H1 (cell line): ENCODE results near the gene STAG1. TPM values are rescaled to one million over a fixed set of nuclear protein-coding genes. Genes with fewer than 3 reads are reported as not detected.

ENCODE experiments used
- CTCF ChIA-PET: fragments of 300-600 bp; sonication (Branson Sonifier 250); formaldehyde crosslinking; loops from one replicate; lab custom pipeline; 2021; ENCODE audit not compliant: partially characterized antibody; lab: Charles Lee
- POLR2A ChIA-PET: fragments of 300-600 bp; sonication (Branson Sonifier 250); formaldehyde crosslinking; loops from one replicate; lab custom pipeline; 2021; ENCODE audit warnings: inconsistent platforms; ENCODE audit not compliant: partially characterized antibody; lab: Charles Lee
- DNase-seq, 2 experiments: peaks; one replicate each; pipeline versions ENCODE4 v3.0.0 to v3.0.0-alpha.2; 2010 to 2022; ENCODE audit warnings: low spot score in 2 of 2, low read depth in 1 of 2, mixed read lengths in 1 of 2
- FAIRE-seq: peaks from 2 replicates; lab custom pipeline; 2011; peaks lifted over from hg19 to GRCh38; lab: Jason Lieb, UNC
- H2AFZ ChIP-seq: 2 replicates; pipeline ENCODE4 v1.8.1; 2012; ENCODE audit warnings: low read length, inconsistent platforms
- H2AK5ac ChIP-seq: 2 replicates; pipeline ENCODE4 v1.6.1; 2013; ENCODE audit warnings: low read depth, low read length
- H2BK120ac ChIP-seq: replicated peaks from 2 replicates; pipeline ENCODE3; 2013; ENCODE audit warnings: low read depth, low read length, inconsistent platforms
- H2BK12ac ChIP-seq: 2 replicates; pipeline ENCODE4 v1.6.1; 2013; ENCODE audit warnings: low read depth, low read length
- H2BK15ac ChIP-seq: 2 replicates; pipeline ENCODE4 v1.6.1; 2013; ENCODE audit warnings: low read length
- H2BK20ac ChIP-seq: 2 replicates; pipeline ENCODE4 v1.6.1; 2013; ENCODE audit warnings: low read length
- H2BK5ac ChIP-seq: 2 replicates; pipeline ENCODE4 v1.6.1; 2013; ENCODE audit warnings: low read depth, low read length
- H3K14ac ChIP-seq: 2 replicates; pipeline ENCODE4 v1.6.1; 2013; ENCODE audit warnings: inconsistent platforms; ENCODE audit not compliant: insufficient read length
- H3K18ac ChIP-seq: 2 replicates; pipeline ENCODE4 v1.6.1; 2013; ENCODE audit warnings: low read length; ENCODE audit errors: extremely low read depth
- H3K23ac ChIP-seq: 2 replicates; pipeline ENCODE4 v1.6.1; 2013; ENCODE audit warnings: inconsistent platforms; ENCODE audit not compliant: insufficient read length
- H3K23me2 ChIP-seq: 2 replicates; pipeline ENCODE4 v1.6.1; 2013; ENCODE audit warnings: low read depth, low read length
- H3K27ac ChIP-seq: 2 replicates; pipeline ENCODE4 v1.6.1; 2011; ENCODE audit warnings: low read depth, low read length, inconsistent platforms
- H3K27me3 ChIP-seq, 4 experiments: replicated peaks in 1 of 4; 1 replicate in 1 of 4; 2 replicates in 3 of 4; pipeline versions ENCODE4 v1.6.1 to v1.8.1; 2011 to 2013; ENCODE audit warnings: low read length in 3 of 4, mild to moderate bottlenecking in 3 of 4, inconsistent platforms in 2 of 4, mixed read lengths in 2 of 4, moderate library complexity in 1 of 4; ENCODE audit not compliant: control insufficient read depth in 3 of 4, insufficient read depth in 3 of 4; ENCODE audit errors: extremely low read depth in 1 of 4
- H3K36me3 ChIP-seq, 4 experiments: 2 replicates each; pipeline versions ENCODE4 v1.6.1 to v1.8.1; 2011 to 2013; ENCODE audit warnings: mild to moderate bottlenecking in 4 of 4, low read length in 3 of 4, moderate library complexity in 2 of 4, control low read depth in 1 of 4, inconsistent platforms in 1 of 4; ENCODE audit not compliant: insufficient read depth in 4 of 4, control insufficient read depth in 2 of 4
- H3K4ac ChIP-seq: replicated peaks from 2 replicates; pipeline ENCODE3; 2013; ENCODE audit warnings: low read length, low read depth, mixed read lengths, inconsistent platforms; ENCODE audit not compliant: insufficient read length
- H3K4me1 ChIP-seq, 4 experiments: replicated peaks in 1 of 4; 1 replicate in 1 of 4; 2 replicates in 3 of 4; pipeline versions ENCODE4 v1.6.1 to v1.8.1; 2011 to 2013; ENCODE audit warnings: low read length in 3 of 4, inconsistent platforms in 2 of 4, mixed read lengths in 1 of 4; ENCODE audit not compliant: insufficient read depth in 4 of 4, control insufficient read depth in 3 of 4
- H3K4me2 ChIP-seq, 2 experiments: 2 replicates each; pipeline versions ENCODE4 v1.6.1 to v1.8.1; 2011 to 2013; ENCODE audit warnings: low read depth in 2 of 2, low read length in 2 of 2, control low read depth in 1 of 2, inconsistent platforms in 1 of 2, mild to moderate bottlenecking in 1 of 2; ENCODE audit not compliant: insufficient read depth in 1 of 2
- H3K4me3 ChIP-seq, 4 experiments: fragments of 200-600, 300-600 bp in 1 of 4; sonication (generic), shearing (Covaris generic), sonication (Bioruptor Twin) in 1 of 4; 2 replicates each; pipeline versions ENCODE4 v1.5.1 to v1.8.1; 2011 to 2016; ENCODE audit warnings: low read length in 4 of 4, low read depth in 3 of 4, control low read depth in 2 of 4, inconsistent platforms in 2 of 4, mild to moderate bottlenecking in 2 of 4, mixed read lengths in 1 of 4, moderate library complexity in 1 of 4; ENCODE audit not compliant: insufficient read depth in 2 of 4; ENCODE audit errors: extremely low read depth in 1 of 4
- H3K56ac ChIP-seq: replicated peaks from 2 replicates; pipeline ENCODE3; 2013; ENCODE audit warnings: low read depth, mild to moderate bottlenecking, mixed read lengths, low read length, inconsistent platforms; ENCODE audit not compliant: insufficient read length
- H3K79me1 ChIP-seq: 2 replicates; pipeline ENCODE4 v1.6.1; 2013; ENCODE audit warnings: low read depth, low read length, control low read depth
- H3K79me2 ChIP-seq, 2 experiments: 2 replicates each; pipeline versions ENCODE4 v1.6.1 to v1.8.1; 2012 to 2013; ENCODE audit warnings: low read length in 2 of 2, mild to moderate bottlenecking in 2 of 2, inconsistent platforms in 1 of 2; ENCODE audit not compliant: insufficient read depth in 2 of 2, control insufficient read depth in 1 of 2
- H3K9ac ChIP-seq, 4 experiments: replicated peaks in 1 of 4; 1 replicate in 1 of 4; 2 replicates in 3 of 4; pipeline versions ENCODE4 v1.6.1 to v1.8.1; 2011 to 2013; ENCODE audit warnings: low read depth in 3 of 4, low read length in 3 of 4, control low read depth in 2 of 4, mild to moderate bottlenecking in 2 of 4, moderate library complexity in 2 of 4, inconsistent platforms in 1 of 4; ENCODE audit errors: extremely low read depth in 1 of 4
- H3K9me3 ChIP-seq, 2 experiments: 2 replicates each; pipeline versions ENCODE4 v1.6.1 to v1.8.1; 2012 to 2013; ENCODE audit warnings: mild to moderate bottlenecking in 2 of 2, moderate library complexity in 2 of 2, control low read depth in 1 of 2, inconsistent platforms in 1 of 2, low read depth in 1 of 2, low read length in 1 of 2, mixed read lengths in 1 of 2; ENCODE audit not compliant: insufficient read depth in 2 of 2
- H4K20me1 ChIP-seq, 2 experiments: replicated peaks in 1 of 2; 2 replicates each; pipeline versions ENCODE3 to v1.8.1; 2011 to 2013; ENCODE audit warnings: inconsistent platforms in 2 of 2, low read length in 2 of 2, mild to moderate bottlenecking in 1 of 2; ENCODE audit not compliant: insufficient read depth in 2 of 2, control insufficient read depth in 1 of 2
- H4K5ac ChIP-seq: 2 replicates; pipeline ENCODE4 v1.6.1; 2013; ENCODE audit warnings: low read length, low read depth, mixed read lengths, inconsistent platforms; ENCODE audit not compliant: insufficient read length
- H4K8ac ChIP-seq: 2 replicates; pipeline ENCODE4 v1.8.0; 2013; ENCODE audit warnings: mild to moderate bottlenecking, moderate library complexity, low read length, inconsistent platforms; ENCODE audit not compliant: insufficient read depth; ENCODE audit errors: extremely low read depth
- H4K91ac ChIP-seq: replicated peaks from 2 replicates; pipeline ENCODE3; 2013; ENCODE audit warnings: low read length, mixed read lengths, inconsistent platforms; ENCODE audit not compliant: insufficient read length
- CBX5 ChIP-seq: fragments of 300-800, 300-1000 bp; sonication (generic); IDR thresholded peaks from 2 replicates; pipeline ENCODE4 v1.7.1; 2016; ENCODE audit warnings: antibody characterized with exemption, low read length, low read depth
- CHD2 ChIP-seq: IDR thresholded peaks from 2 replicates; pipeline ENCODE4 v1.6.1; 2012; ENCODE audit warnings: low read length, improper control_type of control experiment
- HDAC6 ChIP-seq: IDR thresholded peaks from one replicate; pipeline ENCODE4 v1.7.1; 2012; ENCODE audit warnings: low read depth, mild to moderate bottlenecking, inconsistent platforms, low read length, moderate library complexity
- KDM5A ChIP-seq: fragments of 200-600 bp; IDR thresholded peaks from 2 replicates; pipeline ENCODE4 v1.7.1; 2012; ENCODE audit warnings: mild to moderate bottlenecking, low read length, inconsistent platforms, mixed read lengths
- MAFK ChIP-seq: IDR thresholded peaks from 2 replicates; pipeline ENCODE4 v1.6.1; 2012; ENCODE audit warnings: low read depth, mild to moderate bottlenecking, improper control_type of control experiment, low read length
- WGBS, 2 experiments: shearing (Covaris generic) in 1 of 2; methylation state at CpG; one replicate each; pipeline versions ENCODE4 v1.1.6 to v1.1.7; 2013 to 2015; ENCODE audit warnings: low lambda C conversion rate in 2 of 2, mixed read lengths in 2 of 2, inconsistent platforms in 1 of 2, low coverage in 1 of 2, missing lambda C conversion rate in 1 of 2; ENCODE audit not compliant: insufficient replicate concordance in 2 of 2, insufficient coverage in 1 of 2, insufficient read length in 1 of 2; ENCODE audit errors: extremely low coverage in 1 of 2, missing lambda C conversion rate in 1 of 2; 5-methylcytosine and 5-hydroxymethylcytosine counted together
- polyA plus RNA-seq, 7 experiments: library from polyadenylated mRNA; depleted of rRNA in 3 of 7; stranded (reverse) in 5 of 7; unstranded in 2 of 7; fragments of >200 nt in 5 of 7; fragments of 200-250 nt in 2 of 7; gene quantifications; 1 replicate in 5 of 7; 2 replicates in 1 of 7; 4 replicates in 1 of 7; pipeline versions ENCODE4 v1.2.1 to v1.2.3, GENCODE V29; 2011 to 2013; ENCODE audit warnings: missing spikeins in 2 of 7, mixed read lengths in 2 of 7
- total RNA-seq: library from RNA; stranded (reverse); fragmentation: NEBNext Ultra II Directional; extraction: Animal tissue kit (Norgen Biotek cat#: 25700); gene quantifications from 2 replicates; pipeline ENCODE4 v1.2.1, GENCODE V29; 2021

STAG1 gene
- total and polyA plus RNA-seq, 2 of the 8 experiments (the other 6 are each of a cell fraction or from before 2014, with no cell fraction given), result 4.6 to 23.4 TPM

DNA sequence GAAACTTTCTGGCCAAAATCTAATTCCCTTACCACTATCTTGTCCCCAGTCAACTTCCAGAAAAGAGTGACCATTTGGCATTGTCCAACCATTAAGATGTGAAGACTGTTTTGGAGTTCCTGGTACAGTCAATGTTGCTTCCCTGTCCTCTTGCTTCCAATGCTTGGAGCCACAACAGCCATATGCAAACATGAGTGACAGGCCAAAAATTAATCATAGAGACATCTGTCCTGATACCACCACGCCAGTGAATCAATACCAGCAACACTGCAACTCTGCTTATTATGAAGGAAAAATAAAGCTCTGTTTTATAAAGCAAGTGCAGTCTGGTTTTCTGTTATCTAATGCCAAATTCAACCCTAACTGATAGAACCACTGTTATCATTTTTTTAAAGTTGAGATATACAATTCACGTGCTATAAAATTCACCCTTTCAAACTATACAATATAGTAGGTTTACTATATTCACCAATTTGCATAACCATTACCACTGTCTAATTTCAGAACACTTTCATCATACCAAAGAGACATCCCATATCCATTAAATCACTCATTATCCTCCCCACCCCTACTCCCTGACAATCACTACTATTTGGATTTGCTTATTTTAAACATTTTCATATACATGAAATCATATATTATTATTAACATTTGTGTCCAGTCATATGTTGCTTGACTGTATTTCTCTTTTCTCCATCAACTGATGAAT is 76.9 kb downstream of the STAG1 start:
- H3K4ac ChIP-seq, result no peak overlapping the region
- H3K4me1 ChIP-seq, result no peaks in the 10 kb centered on the region
- no peak for FAIRE-seq
- H3K23me2 ChIP-seq, result no peaks in the 10 kb centered on the region
- H3K27me3 ChIP-seq, result no peaks in the 10 kb centered on the region
- H4K8ac ChIP-seq, result no peak overlapping the region
- POLR2A ChIA-PET, result no interaction called here
- no peaks in the 10 kb centered on the region for H4K20me1 ChIP-seq
- no peak overlapping the region for H3K4me2 ChIP-seq
- 91% methylated on average over 2 of the region's 2 CpGs; no CpG with 5 or more reads in 1 of the 2 experiments for WGBS, 2 experiments
- no peak overlapping the region for H4K91ac ChIP-seq
- H2AFZ ChIP-seq, result no peak overlapping the region
- H3K79me2 ChIP-seq, result peaks cover 0 to 60% of the 10 kb centered on the region in 2 experiments; a peak in 2 of 4 replicates
- no peak for DNase-seq
- H3K23ac ChIP-seq, result no peak overlapping the region
- no peak overlapping the region for H3K18ac ChIP-seq
- H3K27ac ChIP-seq, result no peak overlapping the region
- H2AK5ac ChIP-seq, result no peak overlapping the region
- H2BK5ac ChIP-seq, result no peak overlapping the region
- H3K36me3 ChIP-seq, result no peaks in the 10 kb centered on the region
- TF ChIP-seq CBX5 (no peak), HDAC6 (no peak), CHD2 (no peak), MAFK (no peak), KDM5A (no peak)
- H2BK120ac ChIP-seq, result no peak overlapping the region
- no peak overlapping the region for H3K56ac ChIP-seq
- no peak overlapping the region for H2BK15ac ChIP-seq
- no peak overlapping the region for H2BK20ac ChIP-seq
- no peak overlapping the region for H3K4me3 ChIP-seq
- H3K14ac ChIP-seq, result no peak overlapping the region
- no peaks in the 10 kb centered on the region for H3K9me3 ChIP-seq
- CTCF ChIA-PET, result interaction anchor here (0.6 to 1.7 kb wide), 2 partner anchors 11 to 19 kb away, joined by 3 read pairs; no protein-coding TSS in a partner anchor
- peaks cover 2% of the 10 kb centered on the region; the same call in 1 of the 2 replicates for H3K79me1 ChIP-seq
- H3K9ac ChIP-seq, result no peak overlapping the region
- H2BK12ac ChIP-seq, result no peak overlapping the region
- no peak overlapping the region for H4K5ac ChIP-seq
